Panc1 (cell line): ENCODE measurements around the gene PDE6A.
"Not testable (repeated sequence)": the region's sequence is repeated elsewhere in the genome, so short reads cannot be mapped to it uniquely, and the experiment has no call there.

ENCODE experiments used
- CTCF ChIP-seq: fragments of 450-650 bp; IDR thresholded peaks from 2 replicates; pipeline ENCODE4 v1.5.1; 2017; ENCODE audit warnings: mild to moderate bottlenecking
- POLR2AphosphoS5 ChIP-seq: IDR thresholded peaks from 2 replicates; pipeline ENCODE4 v1.6.1; 2012; ENCODE audit warnings: mild to moderate bottlenecking, low read depth, low read length, moderate library complexity
- REST ChIP-seq, 2 experiments: IDR thresholded peaks; 2 replicates each; pipeline ENCODE4 v1.6.1; 2011 to 2012; ENCODE audit warnings: low read depth in 2 of 2, control low read depth in 1 of 2, low read length in 1 of 2, mild to moderate bottlenecking in 1 of 2, moderate library complexity in 1 of 2; ENCODE audit not compliant: insufficient read depth in 1 of 2
- SIN3A ChIP-seq: IDR thresholded peaks from 2 replicates; pipeline ENCODE4 v1.6.1; 2012; ENCODE audit warnings: low read depth, mild to moderate bottlenecking, low read length, moderate library complexity, borderline replicate concordance; ENCODE audit not compliant: insufficient read depth
- TCF7L2 ChIP-seq: IDR thresholded peaks from 2 replicates; pipeline ENCODE4 v1.6.1; 2011; ENCODE audit warnings: mild to moderate bottlenecking, low read depth, low read length, inconsistent platforms

GRCh38 chr5:149943177-149943949 lies 1.2 kb downstream of the PDE6A start:
- TF ChIP-seq CTCF; REST (IDR thresholded peaks at IDR 0.05; ENCODE audit: insufficient read depth in 1 of 2, low read depth in 2 of 2, low read length in 1 of 2); POLR2AphosphoS5; SIN3A; TCF7L2: not testable (repeated sequence)
